HG03469 (cell line): ENCODE data around the gene GRM4.
"Not testable (repeated sequence)": the region's sequence is repeated elsewhere in the genome, so short reads cannot be mapped to it uniquely, and the experiment has no call there.

Source experiments
- ATAC-seq: cut with Tn5 transposase; IDR thresholded peaks from one replicate; pipeline ENCODE4 v1.9.1; 2021; ENCODE audit warnings: mild to moderate bottlenecking, moderate library complexity, moderate number of reproducible peaks; ENCODE audit not compliant: unreplicated experiment

The GRM4 gene

DNA sequence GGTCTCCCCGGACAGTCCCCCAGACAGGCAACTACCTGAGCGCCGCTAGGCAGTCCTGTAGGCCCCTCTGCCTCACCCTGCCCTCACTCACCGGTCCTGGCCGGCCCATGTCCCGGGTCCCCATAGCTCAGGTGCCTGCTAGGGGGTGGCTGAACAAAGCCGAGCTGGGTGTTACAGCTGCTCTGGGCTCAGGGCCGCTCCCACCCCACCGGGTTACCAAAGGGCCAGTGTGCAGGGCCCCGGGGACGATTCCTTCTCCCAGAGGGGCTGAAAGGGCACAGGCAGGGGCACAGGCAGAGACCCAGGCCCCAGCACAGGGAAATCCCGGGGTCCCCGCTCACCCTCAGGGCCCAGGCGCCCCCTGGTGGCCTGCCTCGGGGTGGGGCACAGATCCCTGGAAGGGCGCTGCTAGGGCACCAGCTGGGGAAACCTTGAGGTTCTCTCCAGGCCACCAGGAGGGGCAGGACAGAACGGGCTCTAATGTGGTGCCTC, 118.4 kb downstream of the GRM4 start:
- ATAC-seq, result no peak

DNA sequence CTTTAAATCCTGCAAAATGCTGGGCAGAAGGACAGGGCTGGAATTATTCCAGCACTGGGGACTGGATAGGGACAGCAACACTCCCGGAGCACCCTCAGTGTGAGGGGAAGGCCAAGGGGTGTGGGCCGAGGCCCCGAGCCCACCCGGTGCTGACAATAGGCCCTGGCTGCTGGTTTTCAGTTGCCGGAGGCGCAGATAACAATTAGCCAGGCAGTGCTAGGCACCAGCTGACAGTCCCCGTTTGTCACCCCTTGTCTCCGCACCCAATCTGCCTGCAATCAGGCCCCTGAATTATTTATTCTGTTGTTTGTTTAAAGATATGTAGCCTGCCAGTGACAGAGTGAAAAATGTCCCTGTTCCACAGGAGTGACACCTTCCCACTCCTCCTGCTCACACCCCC, 120.0 kb downstream of the GRM4 start:
- ATAC-seq, result no peak

DNA sequence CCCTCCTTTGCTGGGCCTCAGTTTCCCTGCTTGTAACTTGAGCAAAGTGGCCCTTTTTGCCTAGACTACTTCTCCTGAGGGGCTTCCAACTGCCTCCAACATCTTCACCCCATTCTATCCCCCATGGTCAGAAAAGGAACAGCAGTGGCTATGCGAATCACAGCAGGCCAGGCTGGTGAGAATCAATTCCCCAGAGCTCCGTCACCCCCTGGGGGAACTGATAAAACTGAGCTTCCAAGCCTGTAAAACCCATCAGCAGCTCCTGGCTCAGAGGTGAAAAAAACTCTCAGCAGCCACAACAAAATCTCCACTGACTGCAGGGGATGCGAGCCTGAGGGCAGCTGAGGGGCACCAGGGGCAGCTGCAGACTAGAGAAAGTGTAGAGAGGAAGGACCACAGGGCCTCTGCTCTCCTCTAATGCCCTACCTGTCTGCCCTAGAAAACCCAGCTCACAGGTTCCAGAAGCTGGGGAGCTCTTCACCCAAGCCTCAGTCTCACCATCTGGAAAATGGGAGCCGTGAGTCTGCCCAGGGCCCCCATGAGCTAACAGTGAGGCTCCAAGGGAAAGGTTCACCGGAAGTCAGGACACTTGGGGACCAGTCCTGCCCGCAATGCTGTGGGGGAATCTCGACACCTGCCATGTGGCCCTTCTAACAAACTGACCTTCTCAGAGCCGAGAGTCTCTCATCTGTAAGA, 120.6 kb downstream of the GRM4 start:
- no peak for ATAC-seq

DNA sequence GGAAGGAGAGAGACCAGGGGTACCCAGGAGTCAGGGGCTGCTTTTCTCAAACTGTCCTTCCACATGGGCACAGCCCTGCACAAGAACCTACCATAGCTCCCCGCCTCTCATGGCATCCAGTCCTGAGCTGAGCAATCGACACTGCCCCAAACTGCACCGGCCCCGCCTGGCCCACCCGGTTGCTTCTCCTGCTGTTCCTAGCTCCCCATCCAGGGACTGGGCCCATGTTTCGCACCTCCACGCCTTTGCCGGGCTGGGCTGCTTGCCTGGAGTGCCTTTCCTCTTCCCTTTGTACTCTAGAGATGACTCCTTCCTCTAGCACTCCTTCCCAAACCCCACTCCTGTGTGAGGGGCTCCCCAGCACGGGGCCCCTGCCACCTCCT, 123.0 kb downstream of the GRM4 start:
- no peak for ATAC-seq

DNA sequence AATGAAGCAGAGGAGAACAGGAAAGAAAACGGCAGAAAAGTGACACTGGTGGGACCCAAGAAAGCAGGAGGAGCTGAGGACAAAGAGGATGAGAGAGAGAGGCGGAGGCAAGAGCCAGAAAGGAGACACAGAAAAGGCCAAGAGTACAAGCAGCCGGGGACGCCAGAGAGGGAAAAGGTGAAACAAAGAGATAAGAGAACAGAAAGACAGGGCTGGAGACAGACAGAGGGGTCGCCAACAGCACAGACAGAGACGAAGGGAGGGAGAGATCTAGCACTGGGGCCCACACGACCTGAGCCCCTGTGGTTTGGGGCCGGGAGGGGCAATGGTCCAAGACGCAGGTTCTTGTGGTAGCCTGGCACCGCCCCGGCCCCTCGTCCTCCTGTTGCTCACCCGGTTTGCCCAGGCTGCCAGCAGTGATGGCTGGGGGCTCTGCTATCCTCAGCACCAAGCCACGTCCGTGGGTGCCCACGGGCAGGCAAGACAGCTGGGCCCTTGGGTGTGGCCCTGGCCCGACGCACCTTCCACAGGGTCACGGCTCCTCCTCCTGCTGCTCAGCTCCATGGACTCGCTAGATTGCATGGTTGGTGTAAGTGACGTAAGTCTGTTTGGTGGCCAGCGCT, 123.5 kb downstream of the GRM4 start:
- no peak for ATAC-seq

DNA sequence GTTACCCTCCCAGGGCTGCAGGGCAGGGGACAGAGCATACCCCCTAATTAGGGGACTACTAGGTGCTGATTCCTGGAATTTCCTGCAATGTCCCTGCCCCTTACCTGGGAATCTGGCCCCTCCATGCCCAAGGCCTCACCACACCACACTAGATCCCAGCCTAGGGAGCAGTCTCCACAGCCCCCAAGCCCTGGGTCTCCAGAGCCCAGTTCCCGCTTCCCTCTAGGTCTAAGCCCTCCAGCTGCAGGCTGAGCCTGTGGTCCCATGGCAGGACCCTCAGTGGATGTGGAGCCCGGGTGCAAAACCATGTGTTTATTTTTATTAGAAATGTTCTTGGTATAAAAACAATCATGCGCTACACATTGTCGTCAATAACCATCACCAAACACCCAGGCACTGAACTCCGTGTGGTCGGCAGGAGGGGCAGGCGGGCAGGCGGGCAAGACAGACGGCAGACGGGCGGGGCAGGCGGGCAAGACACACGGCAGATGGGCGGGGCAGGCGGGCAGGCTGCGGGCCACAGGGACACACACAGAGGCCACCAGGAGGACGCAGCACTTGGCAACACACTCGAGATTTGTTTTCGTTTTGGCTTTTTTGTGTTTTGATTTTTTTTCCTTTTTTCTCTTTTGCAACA, 124.2 kb downstream of the GRM4 start:
- no peak for ATAC-seq

DNA sequence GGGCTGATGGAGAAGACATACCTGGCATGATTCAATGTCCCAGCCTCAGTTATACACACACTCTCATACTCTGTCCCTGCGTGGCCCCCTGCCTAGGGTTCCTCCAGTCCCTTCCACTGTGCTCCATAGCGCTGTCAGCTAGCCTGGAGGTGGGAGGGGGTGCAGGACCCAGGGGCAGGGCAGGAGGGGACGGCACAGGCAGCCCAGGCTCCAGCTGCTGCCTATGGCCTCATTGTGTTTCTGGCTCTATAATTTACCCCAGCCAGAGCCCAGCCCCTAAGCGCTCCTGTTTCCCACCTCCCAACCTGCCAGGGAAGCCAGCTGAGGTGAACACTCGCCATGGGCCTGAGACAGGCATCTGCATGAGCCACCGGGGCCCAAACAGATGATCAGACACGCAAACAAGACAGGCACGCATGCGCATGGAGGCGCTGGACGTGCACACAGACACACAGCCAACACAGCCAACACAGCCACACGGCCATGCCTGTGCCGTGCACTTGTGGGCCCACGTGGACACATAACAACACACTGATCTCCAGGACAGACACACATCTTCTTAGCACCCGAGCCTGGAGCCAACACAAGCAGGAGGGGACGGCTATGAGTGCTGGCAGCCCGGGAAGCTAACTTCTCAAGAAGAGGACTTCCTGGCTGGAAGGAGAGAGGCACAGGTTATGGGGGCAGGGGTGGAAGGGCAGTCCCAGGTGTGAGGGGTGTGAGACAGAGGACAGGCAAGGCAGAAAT, 124.9 kb downstream of the GRM4 start:
- ATAC-seq, result no peak

DNA sequence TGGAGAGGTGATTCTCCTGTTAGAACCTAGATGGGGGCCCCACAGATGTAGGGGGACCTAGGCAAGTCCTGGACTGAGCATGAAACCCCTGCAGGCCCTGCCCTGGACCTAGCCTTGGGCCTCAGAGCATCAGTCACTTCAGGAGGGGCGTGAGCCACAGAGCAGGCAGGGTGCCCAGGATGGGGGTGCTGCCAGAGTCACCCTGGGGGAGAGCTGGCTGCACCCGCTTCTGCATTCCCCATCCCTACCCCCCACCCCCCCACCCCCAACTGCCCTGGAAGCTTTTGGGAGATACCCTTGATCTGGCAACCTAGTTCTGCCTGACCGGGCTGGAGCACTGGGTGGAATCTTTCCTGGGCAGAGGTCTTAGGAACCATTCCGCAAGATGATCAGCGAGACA, 125.6 kb downstream of the GRM4 start:
- no peak for ATAC-seq

DNA sequence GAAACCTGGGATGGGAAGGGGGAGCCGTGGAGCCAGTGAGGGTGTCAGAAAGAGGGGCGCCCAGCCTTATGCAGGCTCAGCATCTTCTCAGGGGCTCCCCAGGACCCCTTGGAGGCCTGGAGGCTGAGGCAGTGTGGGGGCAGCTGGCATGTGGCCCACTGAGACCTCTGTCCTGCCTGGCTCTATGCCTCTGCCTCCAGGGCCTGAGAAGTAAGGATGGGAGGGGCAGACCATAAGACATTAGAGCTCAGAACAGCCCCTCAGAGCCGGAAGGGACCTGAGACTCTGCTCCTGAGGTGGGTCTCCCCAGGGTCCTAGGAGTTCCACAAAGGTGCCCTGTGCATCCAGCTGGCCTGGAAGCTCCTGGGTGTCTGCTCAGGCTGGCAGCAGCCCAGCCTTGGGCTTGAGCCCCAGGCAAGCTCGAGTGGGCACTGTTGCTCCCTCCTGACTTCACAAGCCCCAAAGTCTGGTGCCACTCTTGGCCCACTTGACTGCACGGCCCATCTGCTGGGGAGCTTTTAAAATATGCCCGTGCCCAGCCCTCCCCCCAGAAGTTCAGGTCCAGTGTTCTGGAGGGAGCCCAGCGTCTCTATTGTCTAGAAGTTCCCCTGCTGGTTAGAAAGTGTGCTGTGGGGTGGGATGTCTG, 126.8 kb downstream of the GRM4 start:
- no peak for ATAC-seq

DNA sequence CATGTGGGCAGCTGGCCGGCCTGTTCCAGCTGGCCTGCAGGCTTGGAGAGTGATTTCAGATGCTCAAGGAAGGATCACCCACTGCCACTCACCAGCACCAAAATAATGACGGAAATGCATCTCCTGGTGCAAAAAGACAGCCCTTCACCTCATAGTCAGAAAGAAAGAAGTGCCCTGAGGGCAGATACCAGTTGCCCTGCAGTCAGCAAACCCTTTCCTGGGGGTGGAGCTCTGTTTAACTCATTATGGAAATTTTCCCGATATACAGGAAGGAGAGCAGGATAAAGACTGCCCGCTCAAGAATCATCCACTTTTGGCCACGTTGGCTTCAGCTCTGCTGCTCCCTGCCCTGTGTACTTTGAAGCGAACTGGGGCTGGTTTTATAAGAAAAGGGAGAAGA, 127.9 kb downstream of the GRM4 start:
- no peak for ATAC-seq

DNA sequence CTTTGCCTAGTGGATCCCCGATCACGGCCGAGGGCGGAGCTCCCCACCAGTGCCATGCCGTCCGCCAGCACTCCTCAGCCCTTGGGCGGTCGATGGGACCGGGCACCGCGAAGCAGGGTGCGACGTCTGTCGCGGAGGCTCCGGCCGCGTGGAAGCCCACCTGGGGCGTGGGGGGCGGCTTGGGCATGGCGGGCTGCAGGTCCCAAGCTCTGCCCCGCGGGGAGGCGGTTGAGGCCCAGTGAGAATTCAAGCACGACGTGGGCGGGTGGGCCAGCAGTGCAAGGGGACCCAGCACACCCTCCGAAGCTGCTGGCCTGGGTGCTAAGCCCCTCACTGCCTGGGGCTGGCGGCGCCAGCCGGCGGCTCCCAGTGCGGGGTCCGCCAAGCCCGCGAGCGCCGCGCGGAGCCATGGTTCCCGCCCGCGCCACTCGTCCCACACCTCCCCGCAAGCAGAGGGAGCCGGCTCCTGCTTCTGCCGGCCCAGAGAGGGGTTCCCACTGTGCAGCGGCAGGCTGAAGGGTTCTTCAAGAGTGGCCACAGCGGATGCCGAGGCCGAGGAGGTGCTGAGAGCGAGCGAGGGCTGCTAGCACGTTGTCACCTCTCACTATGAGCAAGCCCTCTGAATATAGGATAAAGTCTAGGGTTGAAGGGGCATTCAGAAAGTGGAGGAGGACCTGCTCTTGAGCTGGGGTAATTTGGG, 128.6 kb downstream of the GRM4 start:
- ATAC-seq, result no peak

DNA sequence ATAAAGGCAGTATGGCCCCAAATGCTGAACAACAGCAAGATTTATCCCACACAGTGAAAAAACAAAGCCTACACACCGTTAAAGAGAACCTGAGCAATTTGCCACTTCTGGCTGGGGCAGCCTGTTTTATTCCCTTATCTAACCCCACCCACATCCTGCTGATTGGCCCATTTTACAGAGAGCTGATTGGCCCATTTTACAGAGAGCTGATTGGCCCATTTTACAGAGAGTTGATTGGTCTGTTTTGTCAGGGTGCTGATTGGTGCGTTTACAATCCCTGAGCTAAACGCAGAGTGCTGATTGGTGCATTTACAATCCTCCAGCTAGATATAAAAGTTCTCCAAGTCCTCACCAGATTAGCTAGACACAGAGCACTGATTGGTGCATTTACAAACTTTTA, 129.3 kb downstream of the GRM4 start:
- ATAC-seq, result not testable (repeated sequence)

DNA sequence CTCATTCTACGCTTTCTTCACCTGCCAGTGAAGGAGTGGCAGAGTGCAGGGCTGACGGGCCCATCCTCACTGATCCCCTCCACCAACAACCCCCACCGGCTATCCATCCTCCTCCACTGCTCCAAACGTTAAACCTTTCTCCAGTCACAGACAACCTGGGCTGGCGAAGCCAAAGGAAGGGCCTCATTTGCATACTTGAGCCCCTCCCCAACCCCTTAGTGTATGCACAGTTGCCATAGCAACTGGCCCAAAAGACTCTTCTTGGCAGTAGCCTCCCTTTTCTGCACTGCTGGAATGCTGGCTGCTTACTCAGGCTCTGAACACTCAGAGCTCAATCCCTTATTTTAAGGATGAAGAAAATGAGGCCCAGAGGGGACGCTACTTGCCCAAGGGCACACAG, 130.3 kb downstream of the GRM4 start:
- ATAC-seq, result no peak

DNA sequence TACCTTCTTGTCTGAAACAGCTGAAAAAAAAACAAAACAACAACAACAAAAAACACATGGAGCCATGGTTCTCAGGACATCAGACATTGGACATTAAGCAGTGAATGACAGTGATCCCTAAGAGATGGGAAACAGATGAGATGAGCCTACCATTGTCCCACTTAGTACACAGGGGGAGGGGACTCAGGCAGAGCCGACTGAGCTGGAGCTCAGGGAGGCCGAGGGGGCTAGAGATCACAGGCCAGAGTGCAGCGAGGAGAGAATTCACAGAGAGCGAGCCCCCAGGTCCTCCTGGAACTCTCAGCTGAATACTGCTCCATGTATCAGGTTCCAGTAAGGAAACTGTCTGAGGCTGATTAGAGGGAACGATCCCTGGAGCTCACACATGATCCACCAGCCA, 134.6 kb downstream of the GRM4 start:
- no peak for ATAC-seq

DNA sequence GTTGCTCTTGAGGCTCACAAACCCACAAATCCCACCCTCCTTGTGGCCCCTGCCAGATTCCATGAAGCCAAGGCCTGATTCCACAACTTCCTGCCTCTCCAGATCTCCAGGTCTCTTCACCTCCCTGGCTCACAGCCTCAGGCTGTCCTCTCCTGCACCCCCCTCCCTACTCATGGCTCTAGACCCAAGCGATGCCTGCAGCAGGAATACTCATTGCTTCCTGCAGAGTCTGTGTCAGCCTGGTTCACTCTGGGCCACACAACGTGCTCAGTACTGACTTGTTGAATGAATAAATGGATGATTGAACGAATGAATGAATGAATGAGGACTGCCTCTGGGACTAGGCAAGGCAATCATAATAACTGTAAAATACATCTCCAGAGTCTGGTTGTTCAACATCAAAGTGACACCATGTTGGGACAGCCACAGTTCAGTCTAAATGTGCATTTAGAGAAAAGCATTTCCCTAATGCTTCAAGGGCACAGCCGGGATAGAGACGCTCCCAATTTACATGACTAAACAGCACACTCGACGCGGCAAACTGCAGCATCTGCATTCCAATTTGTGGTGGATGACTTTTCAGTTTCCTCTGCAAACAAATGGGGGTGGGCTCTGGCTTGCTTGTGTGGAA, 139.9 kb downstream of the GRM4 start:
- no peak for ATAC-seq

DNA sequence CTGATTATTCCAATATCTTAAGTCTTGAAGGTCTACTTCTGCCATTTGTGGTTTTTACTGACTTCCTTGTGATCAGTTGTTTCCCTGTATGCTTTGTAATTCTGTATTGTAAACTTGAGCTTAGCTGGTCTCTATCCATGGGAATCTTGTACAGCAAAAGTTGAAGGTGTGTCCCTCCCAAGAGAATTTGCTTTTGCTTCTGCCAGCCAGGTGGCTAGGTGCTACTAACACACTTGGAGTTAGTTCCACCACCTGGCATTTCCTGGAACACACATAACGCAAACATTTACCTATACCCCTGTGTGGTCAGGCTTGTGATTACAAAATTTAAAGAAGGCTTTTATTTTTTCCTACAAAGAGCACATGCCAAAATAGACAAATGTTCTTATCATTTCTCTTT, 141.2 kb downstream of the GRM4 start:
- no peak for ATAC-seq

DNA sequence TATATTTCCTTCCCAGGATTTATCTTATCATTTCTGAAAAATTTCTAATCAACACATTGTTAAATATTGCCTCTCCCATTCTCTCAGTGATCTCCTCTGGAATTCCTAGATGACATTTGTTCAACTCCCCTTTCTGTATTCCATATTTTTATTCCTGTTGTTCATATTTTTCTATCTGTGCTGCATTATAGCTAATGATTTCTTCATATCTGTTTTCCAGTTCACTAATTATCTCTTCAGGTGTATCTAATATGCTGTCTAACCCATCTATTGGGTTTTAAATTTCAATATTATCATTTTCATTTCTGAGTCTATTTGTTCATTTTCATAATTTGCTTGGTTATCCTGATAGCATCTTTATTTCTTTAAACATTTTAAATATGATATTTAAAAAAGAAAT, 141.9 kb downstream of the GRM4 start:
- no peak for ATAC-seq

DNA sequence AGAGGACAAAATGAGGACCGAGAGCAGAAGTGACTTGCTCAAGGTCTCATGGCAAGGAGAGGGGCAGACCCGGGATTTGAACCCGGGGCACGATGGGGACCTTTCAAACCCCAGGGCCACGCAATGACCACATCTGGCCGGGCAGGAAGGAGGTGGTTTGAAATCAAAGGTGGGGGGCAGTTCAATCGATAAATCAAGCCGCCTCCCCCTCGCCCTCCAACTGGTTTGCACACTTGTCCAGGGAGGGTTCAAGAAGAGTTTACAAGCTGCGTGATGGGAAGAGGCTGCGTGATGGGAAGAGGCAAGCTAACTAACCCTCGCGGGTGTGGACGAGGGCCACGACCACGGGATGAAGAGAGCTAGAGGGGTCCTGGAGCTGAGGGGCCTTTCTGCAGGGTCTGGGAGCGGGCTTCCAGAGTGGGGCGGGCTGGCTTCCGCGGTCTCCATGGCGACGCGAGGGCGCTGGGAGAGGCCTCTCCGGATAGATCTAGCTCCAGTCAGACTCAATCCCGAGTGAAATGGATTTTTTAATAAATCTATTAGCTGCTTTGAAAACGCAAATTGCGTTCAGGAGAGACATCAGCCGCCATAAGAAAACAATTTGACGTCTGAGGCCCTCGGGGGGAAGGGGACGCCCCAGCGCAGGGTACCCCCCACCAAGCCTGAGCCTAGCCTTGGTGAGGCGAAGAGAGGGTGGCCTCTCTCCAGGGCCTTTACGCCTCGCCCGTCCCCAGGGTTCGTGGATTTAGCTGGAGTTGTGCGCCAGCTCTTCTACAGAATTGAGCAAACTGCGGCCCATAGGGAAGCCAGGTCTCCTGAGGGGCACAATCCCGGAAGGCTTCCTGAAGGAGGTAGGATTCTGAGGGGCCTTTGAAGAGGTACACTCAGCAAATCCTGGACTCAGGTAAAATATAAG, 143.9 kb downstream of the GRM4 start:
- no peak for ATAC-seq

DNA sequence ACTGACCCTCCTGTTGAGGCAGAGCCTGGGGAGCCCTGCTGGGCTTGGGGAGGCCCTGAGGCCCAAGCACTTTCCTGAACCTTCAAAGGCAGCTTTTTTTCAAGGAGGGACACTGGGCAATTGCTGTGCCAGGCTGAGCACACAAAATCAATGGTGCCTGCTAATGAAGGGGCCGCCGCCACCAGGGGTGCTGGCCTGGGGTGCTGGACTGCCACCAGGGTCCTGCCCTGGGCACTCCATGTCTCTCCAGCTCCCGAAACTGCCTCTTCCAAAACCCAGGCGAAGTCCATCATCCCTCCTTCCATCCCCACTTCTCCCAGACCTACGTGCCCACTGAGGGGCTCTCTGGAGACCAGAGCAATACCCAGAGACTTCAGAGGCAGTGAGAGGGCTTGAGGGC, 145.6 kb downstream of the GRM4 start:
- ATAC-seq, result no peak
